Measurements from ENCODE around the gene PSPN.
"Not testable (repeated sequence)": the region's sequence is repeated elsewhere in the genome, so short reads cannot be mapped to it uniquely, and the experiment has no call there.

The PSPN gene

DNA sequence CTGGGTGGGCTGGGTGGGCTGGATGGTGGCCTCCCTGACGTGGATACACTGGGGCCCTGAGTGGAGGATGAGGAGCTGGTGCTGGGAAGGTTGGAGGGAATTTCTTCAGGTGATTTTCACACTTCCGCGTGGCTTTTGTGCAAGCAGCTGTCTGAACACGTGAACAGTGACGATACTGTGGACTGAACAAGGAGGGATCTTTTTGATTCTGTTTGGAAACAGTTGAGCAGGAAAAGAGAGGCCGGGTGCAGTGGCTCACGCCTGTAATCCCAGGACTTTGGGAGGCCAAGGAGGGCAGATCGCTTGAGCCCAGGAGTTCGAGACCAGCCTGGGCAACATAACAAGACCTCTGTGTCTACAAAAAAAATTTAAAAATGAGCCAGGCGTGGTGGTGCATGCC lies 26.3 kb upstream of the PSPN start:
- no peak for DNase-seq (ENCODE audit: low read depth)
- TF ChIP-seq CTCF (IDR thresholded peaks at IDR 0.05; ENCODE audit: low read depth, low read length, missing control alignments): no peak
- H3K4me3 ChIP-seq (ENCODE audit: low read depth, low read length): no peak overlapping the region

- H3K4me3 ChIP-seq (ENCODE audit: low read depth, low read length); DNase-seq (ENCODE audit: low read depth): not testable (repeated sequence)
Measured at GRCh38 chr19:6400062-6400944, 24.6 kb upstream of the PSPN start.

GRCh38 chr19:6396305-6396704 lies 20.6 kb upstream of the PSPN start:
- no peak overlapping the region for H3K4me3 ChIP-seq (ENCODE audit: low read depth, low read length)
- no peak for DNase-seq (ENCODE audit: low read depth)
- no peak for TF ChIP-seq CTCF (IDR thresholded peaks at IDR 0.05; ENCODE audit: low read depth, low read length, missing control alignments)

GRCh38 chr19:6394831-6395230 lies 19.1 kb upstream of the PSPN start:
- no peak for TF ChIP-seq CTCF (IDR thresholded peaks at IDR 0.05; ENCODE audit: low read depth, low read length, missing control alignments)
- no peak for DNase-seq (ENCODE audit: low read depth)
- no peak overlapping the region for H3K4me3 ChIP-seq (ENCODE audit: low read depth, low read length)

GRCh38 chr19:6393983-6394412 lies 18.3 kb upstream of the PSPN start:
- H3K4me3 ChIP-seq (ENCODE audit: low read depth, low read length): peak overlapping the region; percentile 88
- DNase-seq (ENCODE audit: low read depth): peak; percentile 73
- TF ChIP-seq CTCF (IDR thresholded peaks at IDR 0.05; ENCODE audit: low read depth, low read length, missing control alignments): no peak

- peak; percentile 84 for DNase-seq (ENCODE audit: low read depth)
- H3K4me3 ChIP-seq (ENCODE audit: low read depth, low read length): peak within 1 kb of the TSS; percentile 88
- peak; percentile 10 for TF ChIP-seq CTCF (IDR thresholded peaks at IDR 0.05; ENCODE audit: low read depth, low read length, missing control alignments)
Measured at GRCh38 chr19:6393074-6393982, 17.6 kb upstream of the PSPN start, which contains the start of gene GTF2F1. TSS of gene GTF2F1 (minus strand) at chr19:6393164. CDS start at chr19:6392995, 169 bp downstream.

All from GM12864 (cell line).